ENCODE data around the gene ZFAND4. TPM values are rescaled to one million over a fixed set of nuclear protein-coding genes. Genes with fewer than 3 reads are reported as not detected.
"Not testable (repeated sequence)": the region's sequence is repeated elsewhere in the genome, so short reads cannot be mapped to it uniquely, and the experiment has no call there.

Gene ZFAND4
- total and polyA plus RNA-seq, 4 donors = 3.2 to 15.7 (median 8.0) TPM

DNA sequence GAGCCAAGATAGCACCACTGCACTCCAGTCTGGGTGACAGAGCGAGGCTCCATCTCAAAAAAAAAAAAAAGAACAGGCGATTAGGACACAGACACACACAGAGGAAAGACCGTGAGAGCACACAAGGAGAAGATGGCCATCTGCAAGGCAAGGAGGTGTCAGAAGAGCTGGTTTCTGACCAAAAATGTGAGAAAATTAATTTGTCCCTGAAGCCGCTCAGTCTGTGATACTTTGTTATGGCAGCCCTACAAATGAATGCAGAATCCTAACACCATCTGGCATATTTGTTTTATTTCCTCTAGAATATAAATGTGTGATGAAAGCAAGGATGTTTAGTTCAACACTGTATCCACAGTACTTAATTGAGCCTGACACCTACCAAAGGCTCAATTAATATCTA lies 69.7 kb downstream of the ZFAND4 start (continued):
- TF ChIP-seq, protein P1, sequence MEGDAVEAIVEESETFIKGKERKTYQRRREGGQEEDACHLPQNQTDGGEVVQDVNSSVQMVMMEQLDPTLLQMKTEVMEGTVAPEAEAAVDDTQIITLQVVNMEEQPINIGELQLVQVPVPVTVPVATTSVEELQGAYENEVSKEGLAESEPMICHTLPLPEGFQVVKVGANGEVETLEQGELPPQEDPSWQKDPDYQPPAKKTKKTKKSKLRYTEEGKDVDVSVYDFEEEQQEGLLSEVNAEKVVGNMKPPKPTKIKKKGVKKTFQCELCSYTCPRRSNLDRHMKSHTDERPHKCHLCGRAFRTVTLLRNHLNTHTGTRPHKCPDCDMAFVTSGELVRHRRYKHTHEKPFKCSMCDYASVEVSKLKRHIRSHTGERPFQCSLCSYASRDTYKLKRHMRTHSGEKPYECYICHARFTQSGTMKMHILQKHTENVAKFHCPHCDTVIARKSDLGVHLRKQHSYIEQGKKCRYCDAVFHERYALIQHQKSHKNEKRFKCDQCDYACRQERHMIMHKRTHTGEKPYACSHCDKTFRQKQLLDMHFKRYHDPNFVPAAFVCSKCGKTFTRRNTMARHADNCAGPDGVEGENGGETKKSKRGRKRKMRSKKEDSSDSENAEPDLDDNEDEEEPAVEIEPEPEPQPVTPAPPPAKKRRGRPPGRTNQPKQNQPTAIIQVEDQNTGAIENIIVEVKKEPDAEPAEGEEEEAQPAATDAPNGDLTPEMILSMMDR (IDR thresholded peaks at IDR 0.05; ENCODE audit: low read depth, low read length, missing input control) = no peak
- no peak for TF ChIP-seq JUND (IDR thresholded peaks at IDR 0.05)
- TF ChIP-seq, protein P2, sequence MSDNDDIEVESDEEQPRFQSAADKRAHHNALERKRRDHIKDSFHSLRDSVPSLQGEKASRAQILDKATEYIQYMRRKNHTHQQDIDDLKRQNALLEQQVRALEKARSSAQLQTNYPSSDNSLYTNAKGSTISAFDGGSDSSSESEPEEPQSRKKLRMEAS (IDR thresholded peaks at IDR 0.05) = no peak

DNA sequence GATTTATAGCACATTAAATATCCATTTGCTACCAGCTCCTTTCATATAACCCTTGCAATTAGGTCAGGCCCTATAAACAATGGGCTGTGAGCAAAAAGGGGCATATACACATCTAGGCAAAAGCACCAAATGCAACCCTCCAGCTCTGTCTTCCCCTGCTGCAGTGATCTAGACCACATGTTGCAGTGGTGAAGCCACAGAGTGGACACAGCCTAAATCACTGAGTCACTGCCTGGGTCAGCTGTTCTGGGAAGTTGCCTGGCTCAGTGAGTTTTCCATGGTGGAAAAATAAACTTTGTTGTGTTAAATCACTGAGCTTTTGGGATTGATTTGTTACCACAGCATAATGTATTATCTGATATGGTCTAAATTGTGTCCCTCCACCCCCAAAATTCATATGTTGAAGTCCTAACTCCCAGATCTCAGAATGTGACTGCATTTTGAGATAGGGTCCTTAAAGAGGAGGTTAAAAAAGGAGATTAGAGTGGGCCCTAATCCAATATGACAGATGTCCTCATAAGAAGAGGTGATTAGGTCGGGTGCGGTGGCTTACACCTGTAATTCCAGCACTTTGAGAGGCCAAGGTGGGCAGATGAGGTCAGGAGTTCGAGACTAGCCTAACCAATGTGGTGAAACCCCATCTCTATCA lies 70.4 kb downstream of the ZFAND4 start:
- TF ChIP-seq GABPA (IDR thresholded peaks at IDR 0.05 in 1 of 2, conservative IDR thresholded peaks at IDR 0.05 in 1 of 2) (no peak), RXRA (IDR thresholded peaks at IDR 0.05) (no peak), TAF1 (conservative IDR thresholded peaks at IDR 0.05) (no peak), RAD21 (IDR thresholded peaks at IDR 0.05) (no peak), EGR1 (IDR thresholded peaks at IDR 0.05; ENCODE audit: low read depth in 2 of 2) (no peak), HNF4G (IDR thresholded peaks at IDR 0.05) (no peak), JUND (IDR thresholded peaks at IDR 0.05) (no peak)
- TF ChIP-seq, protein P3, sequence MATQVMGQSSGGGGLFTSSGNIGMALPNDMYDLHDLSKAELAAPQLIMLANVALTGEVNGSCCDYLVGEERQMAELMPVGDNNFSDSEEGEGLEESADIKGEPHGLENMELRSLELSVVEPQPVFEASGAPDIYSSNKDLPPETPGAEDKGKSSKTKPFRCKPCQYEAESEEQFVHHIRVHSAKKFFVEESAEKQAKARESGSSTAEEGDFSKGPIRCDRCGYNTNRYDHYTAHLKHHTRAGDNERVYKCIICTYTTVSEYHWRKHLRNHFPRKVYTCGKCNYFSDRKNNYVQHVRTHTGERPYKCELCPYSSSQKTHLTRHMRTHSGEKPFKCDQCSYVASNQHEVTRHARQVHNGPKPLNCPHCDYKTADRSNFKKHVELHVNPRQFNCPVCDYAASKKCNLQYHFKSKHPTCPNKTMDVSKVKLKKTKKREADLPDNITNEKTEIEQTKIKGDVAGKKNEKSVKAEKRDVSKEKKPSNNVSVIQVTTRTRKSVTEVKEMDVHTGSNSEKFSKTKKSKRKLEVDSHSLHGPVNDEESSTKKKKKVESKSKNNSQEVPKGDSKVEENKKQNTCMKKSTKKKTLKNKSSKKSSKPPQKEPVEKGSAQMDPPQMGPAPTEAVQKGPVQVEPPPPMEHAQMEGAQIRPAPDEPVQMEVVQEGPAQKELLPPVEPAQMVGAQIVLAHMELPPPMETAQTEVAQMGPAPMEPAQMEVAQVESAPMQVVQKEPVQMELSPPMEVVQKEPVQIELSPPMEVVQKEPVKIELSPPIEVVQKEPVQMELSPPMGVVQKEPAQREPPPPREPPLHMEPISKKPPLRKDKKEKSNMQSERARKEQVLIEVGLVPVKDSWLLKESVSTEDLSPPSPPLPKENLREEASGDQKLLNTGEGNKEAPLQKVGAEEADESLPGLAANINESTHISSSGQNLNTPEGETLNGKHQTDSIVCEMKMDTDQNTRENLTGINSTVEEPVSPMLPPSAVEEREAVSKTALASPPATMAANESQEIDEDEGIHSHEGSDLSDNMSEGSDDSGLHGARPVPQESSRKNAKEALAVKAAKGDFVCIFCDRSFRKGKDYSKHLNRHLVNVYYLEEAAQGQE (IDR thresholded peaks at IDR 0.05) = no peak
- TF ChIP-seq, protein P4, sequence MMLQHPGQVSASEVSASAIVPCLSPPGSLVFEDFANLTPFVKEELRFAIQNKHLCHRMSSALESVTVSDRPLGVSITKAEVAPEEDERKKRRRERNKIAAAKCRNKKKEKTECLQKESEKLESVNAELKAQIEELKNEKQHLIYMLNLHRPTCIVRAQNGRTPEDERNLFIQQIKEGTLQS (IDR thresholded peaks at IDR 0.05) = no peak
- TF ChIP-seq, protein P2 (IDR thresholded peaks at IDR 0.05) = no peak
- Histone ChIP-seq H3K27ac (ENCODE audit: low read depth in 1 of 2, low read length in 2 of 2) (no peak overlapping the region), H3K4me3 (ENCODE audit: low read depth in 1 of 3, low read length in 3 of 3) (no peak overlapping the region), H3K4me1 (ENCODE audit: control insufficient read depth in 4 of 4, insufficient read depth in 4 of 4, low read length in 3 of 4) (peaks cover 2 to 19% (median 12%) of the 10 kb centered on the region in 4 donors), H3K9me3 (ENCODE audit: control insufficient read depth in 4 of 4, low read length in 3 of 4) (no peaks in the 10 kb centered on the region), H3K27me3 (ENCODE audit: control insufficient read depth in 4 of 4, insufficient read depth in 4 of 4, low read length in 3 of 4) (no peaks in the 10 kb centered on the region), H3K36me3 (ENCODE audit: control insufficient read depth in 4 of 4, insufficient read depth in 3 of 4, low read depth in 1 of 4, low read length in 3 of 4) (peaks cover 0 to 2% (median 0%) of the 10 kb centered on the region in 4 donors), H3K9ac (ENCODE audit: low read depth in 1 of 2, low read length in 2 of 2) (no peak overlapping the region)
- no peak for DNase-seq (ENCODE audit: low spot score)
- 97% methylated on average over 3 of the region's 3 CpGs for WGBS

DNA sequence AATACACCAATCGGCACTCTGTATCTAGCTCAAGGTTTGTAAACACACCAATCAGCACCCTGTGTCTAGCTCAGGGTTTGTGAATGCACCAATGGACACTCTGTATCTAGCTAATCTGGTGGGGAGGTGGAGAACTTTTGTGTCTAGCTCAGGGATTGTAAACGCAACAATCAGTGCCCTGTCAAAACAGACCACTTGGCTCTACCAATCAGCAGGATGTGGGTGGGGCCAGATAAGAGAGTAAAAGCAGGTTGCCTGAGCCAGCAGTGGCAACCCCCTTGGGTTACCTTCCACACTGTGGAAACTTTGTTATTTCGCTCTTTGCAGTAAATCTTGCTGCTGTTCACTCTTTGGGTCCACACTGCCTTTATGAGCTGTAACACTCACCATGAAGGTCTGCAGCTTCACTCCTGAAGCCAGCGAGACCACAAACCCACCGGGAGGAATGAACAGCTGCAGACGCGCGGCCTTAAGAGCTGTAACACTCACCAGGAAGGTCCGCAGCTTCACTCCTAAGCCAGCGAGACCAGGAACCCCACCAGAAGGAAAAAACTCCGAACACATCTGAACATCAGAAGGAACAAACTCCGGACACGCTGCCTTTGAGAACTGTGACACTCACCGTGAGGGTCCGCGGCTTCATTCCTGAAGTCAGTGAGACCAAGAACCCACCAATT lies 71.2 kb downstream of the ZFAND4 start:
- WGBS = 93% methylated on average over 16 of the region's 16 CpGs
- H3K27ac ChIP-seq (ENCODE audit: low read depth in 1 of 2, low read length in 2 of 2); H3K9ac ChIP-seq (ENCODE audit: low read depth in 1 of 2, low read length in 2 of 2); H3K4me3 ChIP-seq (ENCODE audit: low read depth in 1 of 3, low read length in 3 of 3); H3K27me3 ChIP-seq (ENCODE audit: control insufficient read depth in 4 of 4, insufficient read depth in 4 of 4, low read length in 3 of 4); H3K9me3 ChIP-seq (ENCODE audit: control insufficient read depth in 4 of 4, low read length in 3 of 4); H3K36me3 ChIP-seq (ENCODE audit: control insufficient read depth in 4 of 4, insufficient read depth in 3 of 4, low read depth in 1 of 4, low read length in 3 of 4); DNase-seq (ENCODE audit: low spot score): not testable (repeated sequence)
- peaks cover 2 to 19% (median 12%) of the 10 kb centered on the region in 4 donors for H3K4me1 ChIP-seq (ENCODE audit: control insufficient read depth in 4 of 4, insufficient read depth in 4 of 4, low read length in 3 of 4)
- peak; percentile 7 for TF ChIP-seq SP1 (IDR thresholded peaks at IDR 0.05)

Data from liver (tissue), 9 donors.